HEK293 (cell line): Measurements from ENCODE around the gene ALKBH2.
A peak's percentile ranks its signal among the peaks of the same experiment; 100 is the strongest.

ENCODE experiments used
- CTCF ChIA-PET: fragments of 350-600 bp; formaldehyde crosslinking; extraction: SDS; loops from one replicate; lab custom pipeline; 2021; ENCODE audit warnings: antibody characterized with exemption; lab: Yijun Ruan, JAX
- POLR2A ChIA-PET: fragments of 300-600 bp; formaldehyde crosslinking; extraction: SDS; loops from one replicate; lab custom pipeline; 2020; ENCODE audit warnings: antibody characterized with exemption, inconsistent platforms; lab: Yijun Ruan, JAX
- H3K27ac ChIP-seq: fragments of 200-500 bp; sonication (Bioruptor generic); 2 replicates; pipeline ENCODE4 v1.5.1; 2014; ENCODE audit warnings: low read depth, low read length, control low read depth, inconsistent platforms; ENCODE audit errors: extremely low read depth
- H3K36me3 ChIP-seq, 2 experiments: fragments of 200-500 bp in 1 of 2; sonication (Bioruptor generic) in 1 of 2; 1 replicate in 1 of 2; 2 replicates in 1 of 2; pipeline ENCODE4 v1.5.1; 2014 to 2017; ENCODE audit warnings: inconsistent platforms in 2 of 2, low read length in 2 of 2; ENCODE audit not compliant: control insufficient read depth in 2 of 2, insufficient read depth in 1 of 2
- H3K4me1 ChIP-seq: fragments of 200-500 bp; sonication (Bioruptor generic); 2 replicates; pipeline ENCODE4 v1.5.1; 2014; ENCODE audit warnings: mild to moderate bottlenecking, low read length, inconsistent platforms; ENCODE audit not compliant: control insufficient read depth, insufficient read depth
- H3K4me3 ChIP-seq: 2 replicates; pipeline ENCODE4 v1.5.1; 2011; ENCODE audit warnings: low read depth, mild to moderate bottlenecking, control low read depth, low read length, moderate library complexity
- H3K9me3 ChIP-seq: fragments of 200-500 bp; sonication (Bioruptor generic); 2 replicates; pipeline ENCODE4 v1.5.1; 2014; ENCODE audit warnings: low read depth, low read length, inconsistent platforms; ENCODE audit not compliant: control insufficient read depth, insufficient read depth
- EGR2 ChIP-seq: fragments of 450-650 bp; formaldehyde crosslinking; IDR thresholded peaks from 2 replicates; pipeline ENCODE4 v1.5.1; 2016; ENCODE audit warnings: low read depth, missing biosample characterization, missing genetic modification characterization
- GLIS2 ChIP-seq: fragments of 450-650 bp; formaldehyde crosslinking; IDR thresholded peaks from 2 replicates; pipeline ENCODE4 v1.5.1; 2016; ENCODE audit warnings: missing biosample characterization, missing genetic modification characterization
- KLF16 ChIP-seq: fragments of 450-650 bp; formaldehyde crosslinking; IDR thresholded peaks from 2 replicates; pipeline ENCODE4 v1.5.1; 2017; ENCODE audit warnings: missing biosample characterization, missing genetic modification characterization
- SETDB1 ChIP-seq: IDR thresholded peaks from one replicate; pipeline ENCODE4 v1.6.1; 2017; ENCODE audit warnings: mild to moderate bottlenecking, low read length, moderate library complexity, mixed read lengths; ENCODE audit not compliant: insufficient read length
- ZNF10 ChIP-seq: fragments of 450-650 bp; formaldehyde crosslinking; IDR thresholded peaks from 2 replicates; pipeline ENCODE4 v1.5.1; 2017; ENCODE audit warnings: missing biosample characterization, missing genetic modification characterization
- ZNF133 ChIP-seq: fragments of 450-650 bp; formaldehyde crosslinking; IDR thresholded peaks from 2 replicates; pipeline ENCODE4 v1.5.1; 2016; ENCODE audit warnings: missing biosample characterization, missing genetic modification characterization
- ZNF157 ChIP-seq: fragments of 450-650 bp; formaldehyde crosslinking; IDR thresholded peaks from 2 replicates; pipeline ENCODE4 v1.5.1; 2016; ENCODE audit warnings: missing biosample characterization, missing genetic modification characterization
- ZNF169 ChIP-seq: fragments of 450-650 bp; formaldehyde crosslinking; IDR thresholded peaks from 2 replicates; pipeline ENCODE4 v1.5.1; 2016; ENCODE audit warnings: missing biosample characterization, missing genetic modification characterization
- ZNF175 ChIP-seq: fragments of 450-650 bp; formaldehyde crosslinking; IDR thresholded peaks from 2 replicates; pipeline ENCODE4 v1.5.1; 2016; ENCODE audit warnings: missing biosample characterization, missing genetic modification characterization
- ZNF223 ChIP-seq: fragments of 450-650 bp; formaldehyde crosslinking; IDR thresholded peaks from 2 replicates; pipeline ENCODE4 v1.5.1; 2016; ENCODE audit warnings: missing biosample characterization, missing genetic modification characterization
- ZNF558 ChIP-seq: fragments of 450-650 bp; formaldehyde crosslinking; IDR thresholded peaks from 2 replicates; pipeline ENCODE4 v1.5.1; 2016; ENCODE audit warnings: missing biosample characterization, missing genetic modification characterization
- ZNF610 ChIP-seq: fragments of 450-650 bp; formaldehyde crosslinking; IDR thresholded peaks from 2 replicates; pipeline ENCODE4 v1.5.1; 2016; ENCODE audit warnings: missing biosample characterization, missing genetic modification characterization, borderline replicate concordance
- TF ChIP-seq, protein P1 (sequence below): fragments of 450-650 bp; formaldehyde crosslinking; conservative IDR thresholded peaks from 2 replicates; pipeline ENCODE4 v1.5.1; 2016; ENCODE audit warnings: low read depth, missing biosample characterization, missing genetic modification characterization
- TF ChIP-seq, protein P2 (sequence below): fragments of 450-650 bp; formaldehyde crosslinking; IDR thresholded peaks from 2 replicates; pipeline ENCODE4 v1.5.1; 2016; ENCODE audit warnings: missing biosample characterization, missing genetic modification characterization

Gene ALKBH2

DNA sequence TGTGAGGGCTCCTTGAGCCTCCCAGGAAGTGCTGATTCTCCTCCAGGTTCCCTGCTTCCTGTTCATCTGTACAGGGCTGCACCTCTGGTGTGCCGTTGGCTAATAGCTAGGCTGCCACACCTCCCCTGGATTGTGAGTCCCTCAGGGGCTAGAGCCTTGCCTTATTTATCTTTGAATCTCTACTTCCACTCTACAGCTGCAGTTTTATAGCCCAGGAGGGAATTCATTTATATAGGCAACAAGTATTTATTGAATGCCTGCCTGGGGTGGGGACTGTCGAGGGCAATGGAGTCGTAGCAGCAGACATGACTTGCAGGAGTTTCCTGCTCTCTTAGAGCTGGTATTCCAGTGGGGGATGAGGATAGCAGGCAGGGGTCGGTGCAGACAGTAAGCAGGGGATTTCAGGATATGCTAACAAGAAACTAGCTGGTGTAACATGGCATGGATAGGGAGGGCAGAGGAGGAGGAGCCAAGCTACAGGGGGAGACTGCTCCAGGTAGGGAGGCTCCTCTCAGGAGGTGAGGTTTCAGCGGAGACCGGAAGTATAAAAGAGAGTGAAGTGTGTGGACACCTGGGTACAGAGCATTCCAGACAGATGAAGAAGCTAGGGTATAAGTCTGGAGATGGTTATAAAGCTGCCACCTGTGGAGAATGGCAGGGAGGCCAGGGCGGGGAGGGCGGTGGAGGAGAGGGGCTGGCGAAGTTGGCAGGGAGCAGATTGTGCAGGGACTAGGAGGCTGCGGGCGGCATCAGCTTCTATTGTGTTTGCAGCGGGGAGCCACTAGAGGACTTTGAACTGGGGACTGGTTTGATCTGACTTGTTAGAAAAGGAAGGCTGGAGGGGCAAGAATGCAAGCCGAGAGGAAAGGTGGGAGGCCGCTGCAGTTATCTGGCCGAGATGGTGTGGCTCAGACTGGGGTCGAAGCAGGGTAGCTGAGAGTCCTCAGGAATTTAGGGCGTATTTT lies 23.7 kb downstream of the ALKBH2 start (continued):
- TF ChIP-seq, protein P1, sequence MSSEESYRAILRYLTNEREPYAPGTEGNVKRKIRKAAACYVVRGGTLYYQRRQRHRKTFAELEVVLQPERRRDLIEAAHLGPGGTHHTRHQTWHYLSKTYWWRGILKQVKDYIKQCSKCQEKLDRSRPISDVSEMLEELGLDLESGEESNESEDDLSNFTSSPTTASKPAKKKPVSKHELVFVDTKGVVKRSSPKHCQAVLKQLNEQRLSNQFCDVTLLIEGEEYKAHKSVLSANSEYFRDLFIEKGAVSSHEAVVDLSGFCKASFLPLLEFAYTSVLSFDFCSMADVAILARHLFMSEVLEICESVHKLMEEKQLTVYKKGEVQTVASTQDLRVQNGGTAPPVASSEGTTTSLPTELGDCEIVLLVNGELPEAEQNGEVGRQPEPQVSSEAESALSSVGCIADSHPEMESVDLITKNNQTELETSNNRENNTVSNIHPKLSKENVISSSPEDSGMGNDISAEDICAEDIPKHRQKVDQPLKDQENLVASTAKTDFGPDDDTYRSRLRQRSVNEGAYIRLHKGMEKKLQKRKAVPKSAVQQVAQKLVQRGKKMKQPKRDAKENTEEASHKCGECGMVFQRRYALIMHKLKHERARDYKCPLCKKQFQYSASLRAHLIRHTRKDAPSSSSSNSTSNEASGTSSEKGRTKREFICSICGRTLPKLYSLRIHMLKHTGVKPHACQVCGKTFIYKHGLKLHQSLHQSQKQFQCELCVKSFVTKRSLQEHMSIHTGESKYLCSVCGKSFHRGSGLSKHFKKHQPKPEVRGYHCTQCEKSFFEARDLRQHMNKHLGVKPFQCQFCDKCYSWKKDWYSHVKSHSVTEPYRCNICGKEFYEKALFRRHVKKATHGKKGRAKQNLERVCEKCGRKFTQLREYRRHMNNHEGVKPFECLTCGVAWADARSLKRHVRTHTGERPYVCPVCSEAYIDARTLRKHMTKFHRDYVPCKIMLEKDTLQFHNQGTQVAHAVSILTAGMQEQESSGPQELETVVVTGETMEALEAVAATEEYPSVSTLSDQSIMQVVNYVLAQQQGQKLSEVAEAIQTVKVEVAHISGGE: 0 out of 2 replicates have a peak, but pooled peaks have one; percentile 15
- TF ChIP-seq ZNF175: no peak
- TF ChIP-seq EGR2 (tag by site-specific recombination): no peak
- TF ChIP-seq, protein P2, sequence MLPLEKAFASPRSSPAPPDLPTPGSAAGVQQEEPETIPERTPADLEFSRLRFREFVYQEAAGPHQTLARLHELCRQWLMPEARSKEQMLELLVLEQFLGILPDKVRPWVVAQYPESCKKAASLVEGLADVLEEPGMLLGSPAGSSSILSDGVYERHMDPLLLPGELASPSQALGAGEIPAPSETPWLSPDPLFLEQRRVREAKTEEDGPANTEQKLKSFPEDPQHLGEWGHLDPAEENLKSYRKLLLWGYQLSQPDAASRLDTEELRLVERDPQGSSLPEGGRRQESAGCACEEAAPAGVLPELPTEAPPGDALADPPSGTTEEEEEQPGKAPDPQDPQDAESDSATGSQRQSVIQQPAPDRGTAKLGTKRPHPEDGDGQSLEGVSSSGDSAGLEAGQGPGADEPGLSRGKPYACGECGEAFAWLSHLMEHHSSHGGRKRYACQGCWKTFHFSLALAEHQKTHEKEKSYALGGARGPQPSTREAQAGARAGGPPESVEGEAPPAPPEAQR (tag by site-specific recombination): no peak
- TF ChIP-seq SETDB1: no peak

DNA sequence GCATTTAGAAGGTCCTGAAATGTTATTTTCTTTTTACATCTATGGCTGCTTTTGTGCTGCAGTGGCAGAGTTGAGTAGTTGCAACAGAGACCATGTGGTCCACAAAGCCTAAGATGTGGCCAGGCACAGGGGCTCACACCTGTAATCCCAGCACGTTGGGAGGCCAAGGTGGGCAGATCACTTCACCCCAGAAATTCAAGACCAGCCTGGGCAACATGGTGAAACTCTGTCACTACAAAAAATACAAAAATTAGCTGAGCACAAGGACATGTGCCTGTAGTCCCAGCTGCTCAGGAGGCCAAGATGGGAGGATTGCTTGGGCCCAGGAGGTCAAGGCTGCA lies 27.4 kb downstream of the ALKBH2 start:
- ChIA-PET CTCF (no interaction called here), POLR2A (no interaction called here)
- no peak overlapping the region for H3K4me3 ChIP-seq
- peaks cover 6 to 47% of the 10 kb centered on the region in 2 experiments; a peak in 2 of 3 replicates for H3K36me3 ChIP-seq
- H3K4me1 ChIP-seq: no peaks in the 10 kb centered on the region
- no peaks in the 10 kb centered on the region for H3K9me3 ChIP-seq
- TF ChIP-seq ZNF558 (tag by site-specific recombination) (no peak), ZNF169 (no peak), ZNF133 (tag by site-specific recombination) (no peak), ZNF157 (no peak), ZNF10 (tag by site-specific recombination) (no peak), GLIS2 (tag by site-specific recombination) (no peak), SETDB1 (no peak), ZNF223 (tag by site-specific recombination) (no peak), KLF16 (tag by site-specific recombination) (no peak), ZNF610 (tag by site-specific recombination) (no peak)
- TF ChIP-seq, protein P1: no peak
- H3K27ac ChIP-seq: no peak overlapping the region
